Lower leg skin (tissue), 3 donors: Measurements from ENCODE around the gene ADGRL3.

ENCODE experiments used
- CTCF ChIP-seq, 3 donors: fragments of 450-650 bp; IDR thresholded peaks; one replicate each; pipeline ENCODE4 v1.5.1; 2016; ENCODE audit warnings: antibody characterized with exemption in 3 of 3, mild to moderate bottlenecking in 3 of 3, moderate library complexity in 2 of 3
- POLR2A ChIP-seq, 2 donors: fragments of 450-650 bp; IDR thresholded peaks; one replicate each; pipeline ENCODE4 v1.6.1; 2016 to 2017; ENCODE audit warnings: antibody characterized with exemption in 2 of 2, mild to moderate bottlenecking in 1 of 2, moderate library complexity in 1 of 2

- TF ChIP-seq CTCF (IDR thresholded peaks at IDR 0.05) (no peak), POLR2A (IDR thresholded peaks at IDR 0.05) (no peak)
Observed at GRCh38 chr4:61739887-61740286, 539.8 kb downstream of the ADGRL3 start.
